GM18519 (cell line): Measurements from ENCODE around the gene PCA3.

Experiments used
- ATAC-seq: cut with Tn5 transposase; IDR thresholded peaks from one replicate; pipeline ENCODE4 v1.9.1; 2021; ENCODE audit warnings: mild to moderate bottlenecking, moderate library complexity; ENCODE audit not compliant: unreplicated experiment, low FRiP score

The PCA3 gene

GRCh38 chr9:76756268-76756640 lies 8.0 kb upstream of the PCA3 start:
- peak; percentile 3 for ATAC-seq

GRCh38 chr9:76756941-76757673 lies 7.1 kb upstream of the PCA3 start:
- peak; percentile 52 for ATAC-seq

GRCh38 chr9:76758476-76758875 lies 5.8 kb upstream of the PCA3 start:
- ATAC-seq = no peak

- no peak for ATAC-seq
These were observed 4.5 kb upstream of the PCA3 start for GRCh38 chr9:76759732-76760131.

- ATAC-seq = no peak
These were observed 2.8 kb upstream of the PCA3 start for GRCh38 chr9:76761448-76761847.

GRCh38 chr9:76766126-76766525 lies 1.9 kb downstream of the PCA3 start:
- no peak for ATAC-seq

GRCh38 chr9:76772686-76773445 lies 8.6 kb downstream of the PCA3 start:
- ATAC-seq = no peak

- no peak for ATAC-seq
These were observed 20.6 kb downstream of the PCA3 start for GRCh38 chr9:76784881-76785280.

GRCh38 chr9:76785501-76785900 lies 21.3 kb downstream of the PCA3 start:
- no peak for ATAC-seq

- no peak for ATAC-seq
These were observed 23.4 kb downstream of the PCA3 start for GRCh38 chr9:76787677-76788076.

GRCh38 chr9:76789840-76790239 lies 25.6 kb downstream of the PCA3 start:
- ATAC-seq = no peak

GRCh38 chr9:76793784-76794431 lies 29.7 kb downstream of the PCA3 start:
- ATAC-seq = no peak

GRCh38 chr9:76796296-76796695 lies 32.1 kb downstream of the PCA3 start:
- ATAC-seq = no peak

GRCh38 chr9:76798527-76798926 lies 34.3 kb downstream of the PCA3 start:
- no peak for ATAC-seq

GRCh38 chr9:76799473-76799872 lies 35.2 kb downstream of the PCA3 start:
- ATAC-seq = no peak

GRCh38 chr9:76800901-76801300 lies 36.7 kb downstream of the PCA3 start:
- no peak for ATAC-seq

- ATAC-seq = no peak
These were observed 38.8 kb downstream of the PCA3 start for GRCh38 chr9:76803083-76803482.

GRCh38 chr9:76803762-76804161 lies 39.5 kb downstream of the PCA3 start:
- ATAC-seq = no peak

- no peak for ATAC-seq
These were observed 44.4 kb downstream of the PCA3 start for GRCh38 chr9:76808636-76809035.

GRCh38 chr9:76810377-76810957 lies 46.2 kb downstream of the PCA3 start:
- ATAC-seq = peak; percentile 79

GRCh38 chr9:76812591-76812990 lies 48.4 kb downstream of the PCA3 start:
- ATAC-seq = no peak
